Vagina (tissue), 2 donors: ENCODE data around the gene ATMIN.

Source experiments
- CTCF ChIP-seq, 3 experiments: fragments of 450-650 bp in 2 of 3; fragments of 200-600 bp in 1 of 3; sonication (generic) in 1 of 3; IDR thresholded peaks; one replicate each; pipeline ENCODE4 v1.5.1; 2017 to 2019; ENCODE audit warnings: antibody characterized with exemption in 3 of 3, mild to moderate bottlenecking in 2 of 3, moderate library complexity in 2 of 3
- POLR2A ChIP-seq, 2 donors: fragments of 450-650 bp; IDR thresholded peaks; one replicate each; pipeline ENCODE4 v1.6.1; 2017; ENCODE audit warnings: antibody characterized with exemption in 2 of 2, mild to moderate bottlenecking in 2 of 2, moderate library complexity in 2 of 2
- POLR2AphosphoS5 ChIP-seq, 2 donors: sonication (generic); formaldehyde crosslinking; IDR thresholded peaks; one replicate each; pipeline ENCODE4 v1.9.0; 2017; ENCODE audit warnings: antibody characterized with exemption in 2 of 2, mild to moderate bottlenecking in 2 of 2, low read depth in 1 of 2; ENCODE audit not compliant: insufficient read depth in 1 of 2

- no peak for TF ChIP-seq POLR2A (IDR thresholded peaks at IDR 0.05)
- no peak for TF ChIP-seq CTCF (IDR thresholded peaks at IDR 0.05)
- no peak for TF ChIP-seq POLR2AphosphoS5 (IDR thresholded peaks at IDR 0.05; ENCODE audit: insufficient read depth in 1 of 2, low read depth in 1 of 2)
Observed at GRCh38 chr16:80993307-80993706, 42.3 kb upstream of the ATMIN start.
